Left renal cortex interstitium (tissue), 4 donors: ENCODE data around the gene INPP5D. TPM values are rescaled to one million over a fixed set of nuclear protein-coding genes. Genes with fewer than 3 reads are reported as not detected.

Experiments
- DNase-seq, 4 donors: peaks; one replicate each; pipeline ENCODE4 v3.0.0-alpha.2; 2013; ENCODE audit warnings: low read depth in 4 of 4, low spot score in 2 of 4, missing footprints in 1 of 4
- polyA plus RNA-seq, 4 donors: library from polyadenylated mRNA; unstranded; fragments of 120-200 nt; gene quantifications; one replicate each; pipeline ENCODE4 v1.2.1, GENCODE V29; 2013; ENCODE audit not compliant: insufficient read length in 4 of 4

Gene INPP5D
- polyA plus RNA-seq, 4 donors = 6.1 to 8.7 (median 7.6) TPM

DNA sequence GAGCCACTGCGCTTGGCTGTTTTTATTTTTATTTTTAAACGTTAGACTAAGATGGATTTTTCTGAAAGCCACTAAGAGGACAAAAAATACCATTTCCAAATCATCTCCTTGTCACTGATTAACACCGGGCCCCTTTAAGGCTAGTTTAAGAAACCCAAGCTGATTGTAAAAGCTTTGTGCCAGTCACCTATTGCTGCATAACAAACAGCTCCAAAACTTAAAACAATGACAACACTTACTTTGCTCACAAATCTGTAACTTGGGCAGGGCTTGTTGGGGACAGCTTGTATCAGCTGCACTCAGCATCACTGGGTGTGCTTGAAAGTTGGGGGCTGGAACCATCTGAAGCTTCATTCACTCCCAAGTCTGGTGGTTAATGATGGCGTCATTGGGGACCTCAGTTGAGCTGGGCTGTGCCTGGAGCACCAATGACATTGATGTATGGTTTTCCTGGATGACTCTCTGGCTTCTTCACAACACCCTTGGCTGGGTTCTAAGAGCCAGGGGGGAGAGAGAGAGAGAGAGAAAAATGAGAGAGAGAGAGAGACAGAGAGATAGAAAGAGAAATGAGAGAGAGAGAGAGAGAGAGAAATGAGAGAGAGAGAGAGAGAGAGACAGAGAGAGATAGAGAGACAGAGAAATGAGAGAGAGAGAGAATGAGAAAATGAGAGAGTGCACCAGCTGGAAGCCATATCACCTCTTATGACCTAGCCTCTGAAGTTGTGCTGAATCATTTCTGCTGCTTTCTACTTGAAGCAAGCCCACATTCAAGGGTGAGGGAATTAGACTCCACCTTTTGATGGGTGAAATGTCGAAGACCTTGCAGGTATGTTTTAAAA, 165.3 kb downstream of the INPP5D start:
- no peak for DNase-seq

DNA sequence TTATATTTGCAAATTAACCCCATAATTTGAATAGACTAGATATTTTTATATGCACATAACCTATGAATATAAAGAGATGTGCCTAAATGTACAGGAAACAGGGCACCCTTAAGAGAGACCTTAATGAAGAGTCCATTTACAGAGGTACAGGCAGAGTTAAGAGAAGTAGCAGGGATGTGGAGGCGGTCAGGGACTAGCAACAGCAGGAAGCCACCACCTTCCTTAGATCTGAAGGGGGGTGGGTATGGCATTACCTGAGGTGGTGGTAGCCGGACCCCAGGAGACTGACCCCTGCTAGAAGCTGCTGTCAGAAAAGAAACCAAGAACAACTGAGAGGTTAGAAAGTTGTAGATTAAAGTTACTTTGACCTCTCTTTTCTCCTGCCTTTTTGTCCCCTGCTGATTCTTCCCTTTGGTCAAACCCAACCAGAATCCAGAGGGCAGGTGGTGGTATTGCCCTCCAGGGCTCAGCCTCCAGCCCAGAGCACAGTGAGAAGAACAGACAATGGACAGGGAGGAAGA, 166.4 kb downstream of the INPP5D start:
- DNase-seq = no peak

DNA sequence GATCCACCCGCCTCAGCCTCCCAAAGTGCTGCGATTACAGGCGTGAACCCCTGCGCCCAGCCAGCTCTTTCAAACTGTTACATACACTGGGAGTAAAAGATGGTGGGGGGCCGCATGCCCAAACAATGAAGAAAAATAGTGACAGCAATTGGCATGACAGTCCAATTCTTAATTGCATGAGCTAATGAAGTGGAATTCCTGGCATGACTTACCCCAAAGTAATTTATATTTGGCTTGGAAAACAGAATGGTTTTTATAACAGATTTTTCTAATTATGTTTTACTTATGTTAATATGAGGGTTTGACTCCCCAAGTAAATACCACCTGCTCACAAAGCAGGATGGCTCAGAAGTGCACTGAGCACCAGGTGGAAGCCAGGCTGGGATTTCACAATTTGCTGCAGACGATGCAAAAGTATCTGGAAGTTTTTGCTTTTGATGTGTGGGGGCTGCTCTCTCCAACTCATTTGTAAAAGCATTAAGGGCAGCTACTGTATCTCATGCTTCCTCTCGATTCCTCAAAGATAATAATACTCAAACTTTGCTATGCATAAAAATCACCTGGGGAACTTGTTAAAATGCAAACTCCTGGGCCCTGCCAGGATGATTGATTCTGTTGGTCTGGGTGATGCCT, 167.3 kb downstream of the INPP5D start:
- DNase-seq = no peak

DNA sequence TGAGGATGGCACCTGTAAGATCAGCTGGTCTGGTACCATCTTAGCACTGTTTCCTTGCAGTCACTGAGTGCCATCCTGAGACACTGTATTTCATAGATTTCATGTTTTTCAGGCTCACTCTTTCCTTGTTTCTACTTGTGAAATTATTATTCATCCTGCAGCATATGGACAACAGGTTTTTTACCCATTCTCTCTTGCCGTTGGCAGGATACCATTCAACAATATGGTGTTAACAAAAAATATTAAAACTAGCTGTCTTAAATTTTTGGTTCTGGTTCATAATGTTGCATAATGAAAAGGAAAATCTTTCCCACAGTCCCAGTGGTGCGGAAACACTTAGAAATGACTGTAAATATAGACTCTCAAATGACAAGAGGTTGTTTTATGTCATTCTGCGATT, 168.2 kb downstream of the INPP5D start:
- no peak for DNase-seq

DNA sequence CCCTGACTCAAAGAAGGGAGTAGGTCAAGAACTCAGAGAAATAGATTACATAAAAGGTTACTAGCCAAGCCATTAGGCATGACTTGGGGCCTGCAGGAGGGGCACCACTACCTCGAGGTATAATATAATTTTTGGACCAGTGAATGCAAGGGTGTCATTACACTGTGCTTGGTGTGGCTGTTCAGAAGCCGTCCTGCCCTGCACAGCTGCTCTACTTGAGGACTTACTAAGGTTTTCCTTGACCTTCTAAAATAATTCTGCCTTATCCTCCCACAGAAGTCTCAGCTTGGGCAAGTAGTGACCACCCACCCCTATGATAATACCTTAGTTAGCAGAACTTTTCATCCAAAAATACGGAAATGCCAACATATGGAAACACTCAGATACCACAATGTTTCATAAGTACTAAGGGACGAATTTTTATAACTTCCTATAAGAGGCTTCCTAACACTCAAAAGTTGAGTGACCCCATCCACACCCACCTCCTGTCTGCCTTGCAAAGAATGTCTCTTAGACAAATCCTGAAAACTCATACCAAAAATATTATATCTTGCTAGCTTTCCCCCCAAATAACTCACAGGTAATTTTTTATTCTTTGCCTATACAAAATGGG, 173.6 kb downstream of the INPP5D start:
- no peak for DNase-seq

DNA sequence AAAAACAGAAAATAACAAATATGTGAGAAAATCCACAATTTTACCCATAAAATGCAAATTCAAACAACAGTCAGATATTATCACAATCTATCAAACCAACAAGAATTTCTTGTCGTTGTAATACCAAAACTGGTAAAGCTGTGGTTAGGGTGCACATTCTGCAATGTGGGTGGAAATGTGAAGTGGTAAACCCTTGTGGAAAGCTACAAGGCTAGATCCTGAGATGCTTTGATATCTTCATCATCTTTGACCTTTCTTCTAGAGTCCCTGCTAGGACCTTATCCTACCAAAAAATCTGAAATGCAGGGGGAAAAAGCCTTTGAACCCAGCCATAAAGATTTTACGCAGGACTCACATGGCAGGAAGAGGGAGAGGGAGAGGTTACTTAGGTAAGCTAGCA, 174.1 kb downstream of the INPP5D start:
- no peak for DNase-seq

DNA sequence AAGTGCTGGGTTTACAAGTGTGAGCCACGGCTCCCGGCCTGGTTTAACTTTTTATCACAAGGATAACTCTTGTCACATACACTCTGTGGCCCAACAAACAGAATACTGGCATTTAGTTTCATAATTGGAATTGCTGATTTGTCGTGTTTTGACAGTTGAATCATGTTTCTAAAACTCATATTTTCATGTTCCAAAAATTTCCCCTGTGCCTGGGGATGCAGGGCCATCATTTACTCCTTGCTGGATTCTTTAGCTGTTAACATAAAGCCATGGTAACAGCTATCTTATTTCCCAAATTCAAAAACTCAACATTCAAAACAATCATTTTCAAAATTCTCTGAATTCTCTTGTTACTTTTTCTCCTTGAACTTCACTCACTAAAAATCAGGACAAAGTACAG, 174.9 kb downstream of the INPP5D start:
- DNase-seq = no peak

DNA sequence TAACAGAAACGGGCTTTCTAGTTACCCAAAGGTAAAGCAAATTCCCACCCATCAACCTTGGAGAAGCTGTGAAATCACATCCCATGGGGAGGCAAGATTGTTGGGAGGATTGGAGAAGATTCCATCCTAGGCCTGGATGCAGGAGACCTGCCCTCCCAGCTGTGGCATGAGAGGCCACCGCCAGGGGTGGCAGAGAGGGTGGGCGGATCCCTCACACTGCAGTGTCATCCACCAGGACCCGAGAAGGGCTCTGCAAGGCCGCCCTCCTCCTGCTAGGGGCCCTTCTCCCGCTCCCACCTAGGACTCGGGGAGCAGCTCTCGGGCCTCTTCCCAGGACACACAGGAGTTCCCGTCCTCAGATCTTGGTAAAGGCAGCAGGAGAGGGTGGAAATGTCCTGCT, 175.8 kb downstream of the INPP5D start:
- no peak for DNase-seq

DNA sequence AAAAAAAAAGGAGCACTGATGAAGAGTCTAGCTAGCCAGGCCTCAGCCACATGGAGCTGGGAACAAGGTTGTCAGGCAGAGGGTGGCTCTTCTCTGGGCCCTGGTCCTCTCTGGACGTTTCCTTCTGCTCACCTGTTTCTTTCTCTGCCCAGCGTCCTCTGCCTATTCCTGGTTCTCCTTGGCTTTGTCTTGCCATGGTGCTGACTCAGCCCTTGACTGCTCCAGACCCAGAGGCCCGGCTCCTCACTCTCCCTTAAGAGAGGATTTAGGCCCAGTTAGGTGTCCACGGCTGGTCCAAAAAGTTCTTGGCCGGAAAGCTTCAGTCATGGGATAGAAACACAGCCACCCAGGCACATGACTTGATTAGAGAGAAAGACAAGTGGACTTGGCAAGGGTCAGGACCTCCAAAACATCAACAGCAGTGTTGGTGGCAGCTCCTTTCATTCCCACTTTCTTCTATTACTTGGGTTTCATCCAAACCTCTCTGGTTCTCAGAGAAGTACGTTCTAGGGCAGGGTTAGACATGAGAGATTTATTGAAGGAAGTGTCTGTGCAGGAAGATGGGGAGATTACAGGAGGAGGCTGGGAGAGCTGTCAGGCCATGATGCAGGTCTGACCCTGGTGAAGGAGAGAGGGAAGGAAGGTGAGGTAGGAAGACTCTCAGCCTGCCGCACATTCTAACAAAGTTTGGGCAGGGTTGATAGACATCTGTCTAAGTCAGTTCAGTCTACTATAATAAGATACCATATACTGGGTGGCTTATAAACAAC, 176.9 kb downstream of the INPP5D start:
- DNase-seq = no peak

DNA sequence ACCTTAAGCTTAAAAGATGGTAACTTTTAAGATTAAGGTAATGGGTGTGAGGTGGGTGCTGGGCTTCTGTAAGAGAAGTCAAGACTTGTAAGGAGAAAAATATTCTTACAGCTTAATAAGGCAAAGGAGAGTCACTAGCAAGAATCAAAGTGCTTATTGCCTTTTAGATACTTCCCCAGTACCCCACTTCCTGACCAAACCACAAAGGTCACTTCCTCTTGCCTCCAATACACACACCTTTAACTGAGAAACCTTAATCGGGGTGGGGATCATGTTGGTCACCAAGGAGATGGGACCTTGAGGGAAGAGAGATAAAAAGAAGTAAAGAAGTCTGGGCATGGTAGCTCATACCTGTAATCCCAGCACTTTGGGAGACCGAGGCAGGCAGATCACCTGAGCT, 180.8 kb downstream of the INPP5D start:
- DNase-seq = no peak

DNA sequence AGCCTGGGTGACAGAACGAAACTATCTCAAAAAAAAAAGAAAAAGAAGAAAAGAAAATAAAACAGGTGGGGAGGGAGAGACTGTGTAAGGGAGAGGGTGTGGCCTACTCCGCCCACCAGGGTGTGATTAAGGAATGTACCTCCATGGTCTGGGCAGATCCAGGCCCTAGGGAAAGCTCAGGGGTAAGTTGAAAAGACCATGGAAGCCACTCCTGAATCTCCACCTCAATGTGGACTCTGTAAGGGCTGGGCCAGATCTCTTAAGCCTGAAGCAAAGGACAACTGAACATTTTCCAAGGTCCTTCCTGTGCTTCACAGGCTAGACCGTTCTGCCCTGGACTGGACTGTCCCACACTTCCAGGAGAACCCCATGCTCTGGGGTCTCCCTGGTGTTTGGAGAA, 181.7 kb downstream of the INPP5D start:
- DNase-seq = no peak

DNA sequence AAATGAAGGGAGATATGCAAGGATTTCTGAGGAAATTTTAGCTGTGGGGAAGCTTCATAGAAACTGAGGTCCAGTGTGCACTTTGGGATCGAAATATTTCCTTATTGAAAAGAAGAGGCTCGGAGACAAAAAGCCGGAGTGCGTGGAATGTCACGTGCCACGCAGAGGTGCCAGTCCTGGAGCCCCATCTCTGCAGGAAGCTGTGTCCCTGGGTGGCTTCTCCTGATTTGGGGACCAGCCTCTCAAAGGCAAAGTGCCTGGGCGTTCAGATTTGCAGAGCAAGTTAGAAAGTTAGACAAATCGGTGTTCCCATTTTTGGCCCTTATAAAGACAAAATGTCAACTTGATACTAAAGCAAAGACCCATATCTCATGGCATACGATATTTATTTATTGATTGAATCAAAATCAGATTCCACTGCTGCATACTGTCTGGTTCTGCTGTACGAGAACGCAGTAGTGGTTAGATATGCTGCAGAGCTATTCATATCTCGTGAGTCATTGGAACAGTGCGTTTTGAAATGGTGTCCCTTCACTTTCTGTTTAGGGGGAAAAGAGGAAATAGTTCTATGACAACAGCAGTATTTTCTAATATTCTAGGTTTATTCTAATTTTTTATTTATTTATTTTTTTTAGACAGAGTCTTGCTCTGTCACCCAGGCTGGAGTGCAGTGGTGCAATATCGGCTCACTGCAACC, 182.2 kb downstream of the INPP5D start:
- no peak for DNase-seq

DNA sequence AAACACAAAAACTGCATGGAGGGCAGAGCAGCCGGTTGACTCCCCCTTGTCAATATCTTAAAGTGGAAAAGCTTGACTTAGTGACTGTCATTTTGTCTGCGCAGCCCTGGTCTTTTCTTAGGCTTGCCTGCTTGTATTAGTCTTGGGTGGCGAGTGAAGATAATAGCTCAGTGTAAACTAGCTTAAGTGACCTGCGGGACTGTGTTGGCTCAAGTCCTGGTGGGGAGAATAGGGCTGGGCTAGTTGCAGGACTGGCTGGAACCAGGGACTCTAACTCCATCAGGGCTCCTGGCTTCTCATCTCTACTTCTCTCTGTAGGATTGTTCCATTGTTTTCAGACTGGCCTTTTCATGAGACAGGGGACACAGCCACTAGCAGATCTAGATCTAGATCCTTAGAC, 183.2 kb downstream of the INPP5D start:
- DNase-seq = no peak

DNA sequence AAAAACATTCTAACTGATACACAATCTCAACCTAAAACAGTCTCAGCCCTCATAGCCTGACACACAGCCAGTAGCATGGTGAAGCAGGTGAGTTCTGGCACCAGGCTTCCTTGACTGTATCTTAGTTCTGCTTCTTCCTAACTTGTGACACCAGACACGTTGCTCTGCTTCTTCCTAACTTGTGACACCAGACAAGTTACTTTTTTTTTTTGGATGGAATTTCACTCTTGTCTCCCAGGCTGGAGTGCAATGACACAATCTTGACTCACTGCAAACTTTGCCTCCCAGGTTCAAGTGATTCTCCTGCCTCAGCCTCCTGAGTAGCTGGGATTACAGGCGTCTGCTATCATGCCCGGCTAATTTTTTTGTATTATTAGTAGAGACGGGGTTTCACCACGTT, 184.7 kb downstream of the INPP5D start:
- no peak for DNase-seq

DNA sequence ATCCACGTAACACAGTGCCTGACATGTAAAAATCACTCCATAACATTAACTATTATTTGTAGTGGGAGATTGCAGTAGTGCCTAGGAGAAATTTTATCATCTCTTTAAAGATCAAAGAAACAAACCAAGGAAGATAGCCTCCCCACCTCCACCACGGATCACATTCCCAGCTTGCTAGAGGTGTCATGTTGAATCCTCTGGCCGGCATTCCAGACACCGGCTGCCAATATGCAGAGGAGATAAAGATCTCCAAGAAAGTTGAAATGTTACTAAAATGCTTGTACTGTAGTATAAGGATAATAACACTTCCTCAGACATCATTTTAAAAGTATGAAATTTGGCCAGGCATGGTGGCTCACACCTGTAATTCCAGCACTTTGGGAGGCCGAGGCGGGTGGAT, 185.3 kb downstream of the INPP5D start:
- no peak for DNase-seq

DNA sequence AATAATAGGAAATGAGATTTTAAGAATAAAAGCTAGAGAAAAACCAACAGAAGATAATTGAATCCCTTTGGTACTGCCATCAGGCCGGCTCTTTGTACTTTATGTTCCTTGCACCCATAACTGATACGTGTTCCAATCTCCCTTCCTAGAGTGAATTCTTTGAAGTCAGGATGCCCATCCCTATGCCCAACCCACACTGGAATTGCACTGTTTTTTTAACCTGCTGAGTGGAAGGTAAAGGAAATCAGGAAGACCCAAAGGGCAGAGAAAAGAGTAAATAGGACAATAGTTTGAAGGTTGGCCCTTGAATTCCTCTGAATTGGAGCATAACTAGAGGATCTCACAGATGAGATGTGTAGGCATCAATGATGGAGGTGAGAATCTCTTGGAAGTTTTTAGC, 187.0 kb downstream of the INPP5D start:
- no peak for DNase-seq

DNA sequence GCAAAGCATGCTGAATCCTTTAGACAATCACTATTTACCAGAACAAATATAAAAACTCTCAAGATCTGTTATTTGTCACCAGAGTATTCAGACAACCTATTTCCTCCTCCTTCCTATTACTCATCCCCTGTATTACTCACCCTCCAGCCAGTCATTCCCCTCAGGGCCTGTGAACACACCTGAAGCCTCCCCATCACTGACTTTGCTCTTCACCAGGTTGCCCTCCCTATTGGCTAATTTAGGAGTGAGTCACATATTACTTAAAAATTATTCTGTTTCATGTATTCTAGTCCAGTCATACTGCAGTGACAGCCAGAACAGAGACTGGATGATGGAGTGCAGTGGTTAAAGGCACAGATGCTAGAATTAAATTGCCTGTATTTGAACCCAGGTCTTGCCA, 187.6 kb downstream of the INPP5D start:
- DNase-seq = no peak

DNA sequence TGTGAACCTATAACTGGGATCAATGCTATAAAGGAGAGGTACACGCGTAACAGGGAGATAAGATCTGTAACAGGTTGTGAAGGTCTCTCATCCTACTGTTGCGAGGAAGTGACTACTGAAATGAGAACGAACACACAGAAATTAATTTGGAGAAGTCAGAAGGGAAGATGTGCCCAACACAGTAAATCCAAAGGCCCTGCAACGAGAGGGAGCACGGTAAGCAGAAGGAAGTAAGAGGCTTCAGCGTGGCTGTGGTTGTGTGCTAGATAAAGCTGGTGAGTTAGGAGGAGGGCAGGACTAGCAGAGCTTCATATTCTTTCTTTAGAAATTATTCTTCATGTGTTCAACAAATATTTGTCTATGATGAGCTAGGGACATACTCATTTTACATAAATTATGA, 188.9 kb downstream of the INPP5D start:
- DNase-seq = no peak

DNA sequence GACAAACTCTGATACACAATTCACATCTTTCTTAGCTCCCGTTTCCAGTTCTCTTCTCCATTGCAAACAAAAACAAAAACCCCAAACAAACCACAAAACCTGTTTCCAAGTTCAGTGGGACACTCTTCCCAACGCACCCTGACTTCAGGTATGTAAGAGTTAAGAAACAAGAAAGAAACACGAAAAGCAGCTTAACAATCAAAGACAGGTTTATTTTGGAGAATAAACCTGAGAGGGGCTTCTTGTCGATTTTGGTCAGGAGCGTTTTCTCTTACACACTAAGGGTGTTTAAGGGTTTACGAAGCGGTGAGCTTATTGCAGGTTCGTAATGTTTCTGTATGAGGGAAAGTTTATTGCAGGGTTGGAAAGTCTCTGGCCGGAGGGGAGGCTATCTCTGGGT, 190.4 kb downstream of the INPP5D start:
- no peak for DNase-seq

DNA sequence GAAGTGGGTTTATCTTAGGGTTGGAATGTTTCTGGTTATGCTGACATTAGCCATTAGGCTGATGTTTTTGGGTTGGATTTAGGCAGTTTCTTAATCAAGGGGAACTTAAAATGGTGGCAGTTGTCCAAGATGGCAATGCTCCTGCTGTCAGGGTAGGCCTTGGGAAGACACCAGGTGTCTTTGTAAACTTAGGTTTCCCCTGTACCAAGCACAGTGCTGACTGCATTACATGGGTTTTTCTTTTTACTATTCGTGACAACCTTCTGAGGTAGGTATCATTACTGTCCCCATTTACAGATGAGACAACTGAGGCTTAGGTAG, 190.8 kb downstream of the INPP5D start:
- DNase-seq = no peak
